NCI-H2107 treated with DMSO at 0.1 percent for 48 hours (cell line): ENCODE measurements around the gene KCNJ5.

Experiments
- DNase-seq: peaks from one replicate; lab custom pipeline; 2025; ENCODE audit not compliant: unreplicated experiment; lab: John Stamatoyannopoulos, UW

The KCNJ5 gene

GRCh38 chr11:128953151-128953550 is 62.0 kb downstream of the KCNJ5 start:
- no peak for DNase-seq

- no peak for DNase-seq
Observed at GRCh38 chr11:128955636-128956035, 64.5 kb downstream of the KCNJ5 start.

- peak; percentile 66 for DNase-seq
Observed at GRCh38 chr11:128956401-128957201, 65.4 kb downstream of the KCNJ5 start.

- no peak for DNase-seq
Observed at GRCh38 chr11:128957202-128957482, 66.0 kb downstream of the KCNJ5 start.

GRCh38 chr11:128961645-128962044 is 70.5 kb downstream of the KCNJ5 start:
- DNase-seq: no peak

DNA sequence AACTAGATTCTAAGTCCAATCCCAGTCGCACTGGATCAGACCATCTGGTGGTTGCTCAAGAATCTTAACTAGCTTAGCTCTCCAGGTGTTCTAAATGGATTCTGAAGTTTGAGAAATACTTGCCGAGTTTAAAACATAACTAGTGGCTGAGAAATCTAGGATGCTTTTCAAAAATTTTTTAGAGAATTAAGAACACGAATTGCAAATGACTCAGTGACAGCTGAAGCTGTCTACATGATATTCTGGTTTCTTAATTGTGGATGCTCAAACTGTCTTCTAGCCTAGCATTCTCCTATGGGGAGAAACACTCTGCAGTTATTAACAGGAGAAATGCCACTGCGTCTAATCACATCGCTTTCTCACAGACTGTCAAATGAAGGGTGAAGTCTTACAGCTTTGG is 71.7 kb downstream of the KCNJ5 start:
- DNase-seq: no peak

GRCh38 chr11:128963744-128964325 is 72.7 kb downstream of the KCNJ5 start:
- no peak for DNase-seq

- peak; percentile 28 for DNase-seq
Observed at GRCh38 chr11:128964463-128964930, 73.3 kb downstream of the KCNJ5 start.

GRCh38 chr11:128965485-128965884 is 74.3 kb downstream of the KCNJ5 start:
- no peak for DNase-seq

DNA sequence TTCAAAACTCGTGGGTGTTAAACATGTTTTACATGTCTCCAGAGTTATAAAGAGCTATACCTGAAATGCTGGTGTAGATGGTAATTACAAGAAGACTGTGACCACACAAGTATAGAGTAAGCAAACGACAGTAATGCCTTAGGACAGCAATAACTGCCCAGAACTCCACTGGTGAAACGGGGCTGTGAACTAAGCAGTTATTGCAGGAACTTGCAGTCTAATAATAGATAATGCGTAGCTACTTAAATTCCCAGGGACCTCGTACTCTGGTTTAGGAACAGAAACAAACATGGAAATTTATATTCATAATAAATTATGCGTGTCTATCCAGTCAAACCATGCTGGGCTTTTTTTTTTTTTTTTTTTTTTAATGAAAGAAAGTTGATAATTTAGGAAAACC is 76.4 kb downstream of the KCNJ5 start:
- no peak for DNase-seq

DNA sequence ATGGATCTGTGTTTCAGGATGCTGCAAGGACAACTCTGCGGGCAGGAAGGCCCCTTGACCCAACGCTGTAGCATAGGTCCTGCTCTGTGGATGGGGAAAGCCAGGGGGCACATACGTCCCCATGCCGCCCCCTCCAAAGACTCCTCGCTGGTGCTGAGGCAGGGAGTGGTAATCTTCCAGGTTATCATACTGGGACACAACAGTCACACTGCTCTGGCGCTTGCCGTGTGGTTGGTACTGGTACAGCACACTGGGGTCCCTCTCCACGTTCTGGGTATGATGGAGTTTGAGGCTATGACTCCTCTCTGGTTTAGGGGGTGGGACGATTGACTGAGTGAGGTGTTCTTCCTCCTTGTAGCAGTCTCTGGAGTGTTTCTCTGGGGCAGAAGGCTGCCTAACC is 77.8 kb downstream of the KCNJ5 start:
- no peak for DNase-seq
